Bronchus fibroblast of lung (primary cell): ENCODE results near the gene DNM2. TPM values are rescaled to one million over a fixed set of nuclear protein-coding genes. Genes with fewer than 3 reads are reported as not detected.

Source experiments
- total RNA-seq: library from RNA; depleted of rRNA; stranded (reverse); fragments of >200 nt; gene quantifications from 2 replicates; pipeline ENCODE4 v1.2.3, GENCODE V29; 2015

DNM2 gene
- 67.2 and 70.8 TPM in 2 replicates for total RNA-seq

DNA sequence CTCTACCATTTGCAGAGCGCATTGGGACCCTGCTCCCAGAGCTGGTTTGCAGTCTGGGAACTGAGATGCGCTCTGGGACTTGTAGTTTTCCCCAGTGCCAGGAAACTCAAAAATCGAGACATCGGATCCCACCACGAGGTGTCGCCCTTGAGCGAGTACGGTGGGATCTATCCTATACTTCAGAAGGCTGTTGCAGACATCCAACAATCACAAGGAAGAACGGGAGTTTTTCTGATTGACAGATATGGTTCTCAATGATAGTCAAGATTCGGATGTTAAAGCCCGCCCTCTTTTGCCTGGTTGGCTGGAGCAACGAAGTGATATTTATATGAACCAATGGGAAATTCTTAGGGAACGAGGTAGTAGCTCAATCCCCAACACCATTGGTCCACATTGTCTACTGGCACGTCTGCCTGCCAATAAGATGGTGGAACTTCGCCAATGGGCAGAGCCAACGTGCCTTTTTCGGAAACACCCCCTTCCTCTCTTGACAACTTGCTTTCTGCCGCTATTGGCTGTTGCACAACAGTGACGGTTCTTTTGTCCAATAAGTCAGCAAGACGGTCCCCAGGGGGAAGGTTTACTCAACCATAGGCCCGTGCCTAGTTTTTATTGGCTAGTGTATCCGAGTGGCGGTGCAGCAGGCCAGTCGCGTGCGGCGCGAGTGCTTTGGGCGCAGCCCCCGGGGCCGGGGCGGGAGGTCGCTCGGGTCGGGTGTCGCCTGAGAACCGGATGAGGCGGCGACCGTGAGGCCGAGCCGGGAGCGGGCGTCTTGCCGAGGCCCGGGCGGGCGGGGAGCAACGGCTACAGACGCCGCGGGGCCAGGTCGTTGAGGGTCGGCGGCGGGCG is at the start of gene DNM2:
Gene DNM2 (plus strand): TSS at position 724 of the 849 bp plus-strand sequence. CDS start 164 bp downstream, outside the sequence.

DNA sequence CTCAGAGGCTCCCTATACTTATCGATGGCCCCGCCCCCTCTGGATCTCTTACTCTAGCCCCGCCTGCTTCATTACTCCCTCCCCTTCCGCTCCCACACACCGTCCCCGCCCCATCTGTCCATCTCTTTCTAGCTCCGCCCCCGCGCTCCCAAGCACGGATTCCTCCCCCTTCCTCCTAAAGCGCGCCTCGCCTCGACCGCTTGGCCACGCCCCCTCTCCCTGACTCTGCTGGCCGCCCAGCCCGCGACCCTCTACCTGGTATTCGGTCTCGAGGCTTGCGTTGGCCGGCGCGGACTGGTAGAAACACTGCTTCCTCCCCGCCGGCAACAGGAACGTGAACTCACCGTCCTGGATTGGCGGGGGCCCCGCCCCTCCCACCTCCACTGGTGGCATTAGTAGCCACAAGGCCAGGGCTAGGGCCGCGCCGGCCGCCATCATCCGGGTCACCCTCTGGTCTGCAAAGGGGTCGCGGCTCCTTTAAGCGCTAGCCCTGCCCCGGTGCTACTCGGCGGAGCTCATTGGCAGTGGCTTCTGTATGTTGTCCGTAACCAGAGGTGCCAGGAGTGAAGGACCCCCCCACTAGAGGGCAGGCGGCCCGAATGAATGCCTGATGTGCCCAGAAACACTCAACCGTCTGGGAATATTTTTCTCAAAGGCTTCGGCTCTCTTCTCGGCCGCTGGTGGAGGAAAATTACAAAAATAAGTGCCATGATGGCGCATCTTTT is 118.0 kb downstream of the DNM2 start, which contains the start of gene TMED1:
Gene TMED1 (minus strand): TSS at position 459 of the 725 bp plus-strand sequence. CDS start 21 bp downstream, at position 438.

DNA sequence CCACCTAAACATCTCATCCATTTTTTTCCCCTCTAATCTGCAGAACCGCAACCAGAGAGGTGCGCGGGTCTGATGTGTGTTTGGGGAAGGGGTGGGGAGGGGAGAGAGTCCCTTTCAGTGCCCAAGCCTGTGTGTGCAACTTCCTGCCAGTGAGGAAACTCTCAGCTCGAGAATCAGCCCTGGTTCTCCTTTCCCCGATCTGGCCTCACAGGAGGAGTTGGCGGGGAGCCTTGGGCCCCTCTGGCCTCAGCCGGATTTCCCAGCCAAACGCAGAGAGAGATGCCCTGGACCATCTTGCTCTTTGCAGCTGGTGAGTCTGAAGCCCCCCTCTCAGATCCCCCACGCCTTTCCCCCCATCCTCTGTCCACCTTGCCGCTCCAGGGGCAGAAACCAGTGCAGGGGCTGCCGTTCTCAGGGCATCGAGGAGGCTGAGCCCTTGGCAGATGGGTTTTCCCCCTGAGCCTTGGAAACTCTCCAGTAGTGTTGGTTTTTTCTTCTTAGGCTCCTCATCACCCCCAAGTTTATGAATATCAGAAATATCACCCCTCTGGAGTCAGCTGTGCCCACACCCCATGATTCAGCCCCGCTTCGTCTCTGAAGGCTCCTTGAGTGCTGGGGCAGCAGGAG is 130.5 kb downstream of the DNM2 start, which contains the start of gene C19orf38:
Gene C19orf38 (plus strand): TSS at position 186 of the 627 bp plus-strand sequence. CDS start 94 bp downstream, at position 280.

DNA sequence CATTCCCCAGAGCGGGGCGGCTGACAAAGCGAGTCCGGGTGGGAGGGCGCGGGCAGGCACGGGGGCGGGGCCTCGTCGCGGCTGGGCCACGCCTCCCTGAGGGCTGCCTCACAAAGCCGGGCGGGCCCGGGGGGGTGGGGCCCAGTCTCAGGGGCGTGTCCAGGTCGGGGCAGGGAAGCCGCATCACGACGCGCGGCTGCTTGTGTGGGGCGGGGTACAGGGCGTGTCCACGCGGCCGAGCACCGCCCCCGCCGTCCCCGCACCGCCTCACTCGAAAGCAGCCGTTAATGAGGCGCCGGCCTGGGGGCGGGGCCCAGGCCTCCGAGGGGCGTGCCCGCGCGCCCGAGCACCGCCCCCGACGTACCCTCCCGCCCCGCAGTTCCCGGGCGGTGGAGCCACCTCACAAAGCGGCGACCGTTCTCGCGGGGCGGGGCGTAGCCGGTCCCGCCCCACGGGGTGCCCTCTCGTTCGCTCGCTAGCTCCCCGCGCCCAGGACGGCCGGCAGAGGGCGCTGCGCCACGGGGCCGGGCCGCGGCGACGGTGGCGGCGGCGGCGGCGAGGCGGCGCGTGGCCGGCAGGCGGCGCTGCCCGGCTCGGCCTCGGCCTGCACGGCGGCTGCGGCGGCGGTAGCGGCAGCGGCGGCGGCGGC is 153.2 kb downstream of the DNM2 start, which contains the start of gene CARM1:
Gene CARM1 (plus strand): TSS at position 599 of the 649 bp plus-strand sequence. CDS start 150 bp downstream, outside the sequence.

Other genes with a start within 250 kb of the DNM2 start
- 48.6 and 58.3 TPM in 2 replicates for gene KEAP1, start 214.7 kb upstream of the DNM2 start, total RNA-seq
- gene S1PR5, start 200.6 kb upstream of the DNM2 start, total RNA-seq: not detected in 2 replicates
- gene ATG4D, start 174.2 kb upstream of the DNM2 start, total RNA-seq: 18.3 and 25.1 TPM in 2 replicates
- gene KRI1, start 152.1 kb upstream of the DNM2 start, total RNA-seq: 11.6 and 12.9 TPM in 2 replicates
- gene CDKN2D, start 149.1 kb upstream of the DNM2 start, total RNA-seq: 8.6 and 11.8 TPM in 2 replicates
- gene AP1M2, start 130.8 kb upstream of the DNM2 start, total RNA-seq: 2.0 TPM in 1 of 2 replicates, not detected in the other
- 56.5 and 65.3 TPM in 2 replicates for gene SLC44A2, start 92.5 kb upstream of the DNM2 start, total RNA-seq
- 122 and 140 TPM in 2 replicates for gene ILF3, start 63.7 kb upstream of the DNM2 start, total RNA-seq
- gene QTRT1, start 16.6 kb upstream of the DNM2 start, total RNA-seq: 26.7 and 28.7 TPM in 2 replicates
- 48.3 and 52.6 TPM in 2 replicates for gene TMED1, start 118.1 kb downstream of the DNM2 start, total RNA-seq
- gene C19orf38, start 130.3 kb downstream of the DNM2 start, total RNA-seq: 0.15 and 0.17 TPM in 2 replicates
- gene CARM1, start 153.5 kb downstream of the DNM2 start, total RNA-seq: 41.0 and 43.9 TPM in 2 replicates
- 83.4 and 94.5 TPM in 2 replicates for gene YIPF2, start 210.6 kb downstream of the DNM2 start, total RNA-seq
- 23.9 and 30.0 TPM in 2 replicates for gene TIMM29, start 210.7 kb downstream of the DNM2 start, total RNA-seq
- 85.2 and 97.4 TPM in 2 replicates for gene SMARCA4, start 243.0 kb downstream of the DNM2 start, total RNA-seq